OCI-LY7 (cell line): Measurements from ENCODE around the gene CRYBB1. TPM values are rescaled to one million over a fixed set of nuclear protein-coding genes. Genes with fewer than 3 reads are reported as not detected.

Source experiments
- BruUV-seq: library from RNA; stranded (reverse); fragments of 400-500 nt; replicated peaks from 2 replicates; lab custom pipeline; 2021; lab: Mats Ljungman, UMichigan
- CTCF ChIA-PET: fragments of 300-600 bp; sonication (Branson Sonifier 250); formaldehyde crosslinking; loops from one replicate; lab custom pipeline; 2022; ENCODE audit warnings: antibody characterized with exemption; ENCODE audit not compliant: unreplicated experiment; lab: Charles Lee
- POLR2A ChIA-PET: fragments of 300-600 bp; sonication (Branson Sonifier 250); formaldehyde crosslinking; loops from one replicate; lab custom pipeline; 2022; ENCODE audit warnings: antibody characterized with exemption; lab: Charles Lee
- DNase-seq: peaks from one replicate; pipeline ENCODE4 v3.0.0-alpha.2; 2015; ENCODE audit warnings: low spot score
- H2AFZ ChIP-seq: fragments of 200-600 bp; sonication (generic), shearing (Covaris generic); 2 replicates; pipeline ENCODE4 v1.6.1; 2014; ENCODE audit warnings: mild to moderate bottlenecking, antibody characterized with exemption, low read length, moderate library complexity
- H3K27ac ChIP-seq: fragments of 200-600 bp; sonication (generic); 2 replicates; pipeline ENCODE4 v1.5.1; 2014; ENCODE audit warnings: mixed run types, low read depth, mild to moderate bottlenecking, moderate library complexity, low read length, inconsistent platforms; ENCODE audit not compliant: poor library complexity, severe bottlenecking
- H3K36me3 ChIP-seq: fragments of 200-600 bp; sonication (generic); 2 replicates; pipeline ENCODE4 v1.6.1; 2014; ENCODE audit warnings: mild to moderate bottlenecking, antibody characterized with exemption, low read length, moderate library complexity, mixed read lengths; ENCODE audit not compliant: insufficient read depth
- H3K4me1 ChIP-seq: fragments of 200-600 bp; sonication (generic); 2 replicates; pipeline ENCODE4 v1.5.1; 2014; ENCODE audit warnings: mild to moderate bottlenecking, low read length; ENCODE audit not compliant: insufficient read depth, poor library complexity, severe bottlenecking
- H3K4me2 ChIP-seq: fragments of 200-600 bp; sonication (generic); 2 replicates; pipeline ENCODE4 v1.6.1; 2014; ENCODE audit warnings: mild to moderate bottlenecking, low read length
- H3K4me3 ChIP-seq: fragments of 200-600 bp; sonication (generic); 2 replicates; pipeline ENCODE4 v1.5.1; 2014; ENCODE audit warnings: mild to moderate bottlenecking, low read depth, low read length; ENCODE audit not compliant: poor library complexity, severe bottlenecking
- H3K79me2 ChIP-seq: fragments of 200-600 bp; sonication (generic); 2 replicates; pipeline ENCODE4 v1.6.1; 2016; ENCODE audit warnings: low read depth, mild to moderate bottlenecking, low read length, moderate library complexity, mixed read lengths; ENCODE audit not compliant: insufficient read depth
- H3K9me2 ChIP-seq: fragments of 200-600 bp; sonication (generic); 2 replicates; pipeline ENCODE4 v1.6.1; 2016; ENCODE audit warnings: mild to moderate bottlenecking, low read length, mixed read lengths; ENCODE audit not compliant: insufficient read depth
- H3K9me3 ChIP-seq: fragments of 200-600 bp; sonication (generic); 2 replicates; pipeline ENCODE4 v1.6.1; 2014; ENCODE audit warnings: mild to moderate bottlenecking, mixed run types, low read length, mixed read lengths
- H4K20me1 ChIP-seq: fragments of 200-600 bp; sonication (generic); 2 replicates; pipeline ENCODE4 v1.6.1; 2014; ENCODE audit warnings: mild to moderate bottlenecking, antibody characterized with exemption, low read length, moderate library complexity, mixed read lengths; ENCODE audit not compliant: insufficient read depth
- EZH2phosphoT487 ChIP-seq: fragments of 200-600 bp; sonication (generic); IDR thresholded peaks from 2 replicates; pipeline ENCODE4 v1.6.1; 2018; ENCODE audit warnings: low read depth, borderline replicate concordance, mild to moderate bottlenecking, mixed run types, antibody characterized with exemption, low read length, moderate library complexity, mixed read lengths
- intact Hi-C: fragments of 100-400 bp; cut with micrococcal nuclease; formaldehyde crosslinking; loops from one replicate; pipeline ENCODE4 v1.10.0; 2022; ENCODE audit not compliant: unreplicated experiment
- total RNA-seq, 2 experiments: library from RNA; depleted of rRNA in 1 of 2; stranded (reverse); fragments of >200 nt in 1 of 2; shearing (Covaris generic) in 1 of 2; gene quantifications; 2 replicates each; pipeline ENCODE4 v1.2.3, GENCODE V29; 2014 to 2022
- TF ChIP-seq, protein P1 (sequence below): fragments of 200-600 bp; sonication (generic); conservative IDR thresholded peaks from 2 replicates; pipeline ENCODE4 v1.5.1; 2014; ENCODE audit warnings: mild to moderate bottlenecking, antibody characterized with exemption, low read length, moderate library complexity, mixed read lengths

Gene CRYBB1
- total RNA-seq, 2 experiments from 2014 or later, result 0.35 TPM; not detected in 1

DNA sequence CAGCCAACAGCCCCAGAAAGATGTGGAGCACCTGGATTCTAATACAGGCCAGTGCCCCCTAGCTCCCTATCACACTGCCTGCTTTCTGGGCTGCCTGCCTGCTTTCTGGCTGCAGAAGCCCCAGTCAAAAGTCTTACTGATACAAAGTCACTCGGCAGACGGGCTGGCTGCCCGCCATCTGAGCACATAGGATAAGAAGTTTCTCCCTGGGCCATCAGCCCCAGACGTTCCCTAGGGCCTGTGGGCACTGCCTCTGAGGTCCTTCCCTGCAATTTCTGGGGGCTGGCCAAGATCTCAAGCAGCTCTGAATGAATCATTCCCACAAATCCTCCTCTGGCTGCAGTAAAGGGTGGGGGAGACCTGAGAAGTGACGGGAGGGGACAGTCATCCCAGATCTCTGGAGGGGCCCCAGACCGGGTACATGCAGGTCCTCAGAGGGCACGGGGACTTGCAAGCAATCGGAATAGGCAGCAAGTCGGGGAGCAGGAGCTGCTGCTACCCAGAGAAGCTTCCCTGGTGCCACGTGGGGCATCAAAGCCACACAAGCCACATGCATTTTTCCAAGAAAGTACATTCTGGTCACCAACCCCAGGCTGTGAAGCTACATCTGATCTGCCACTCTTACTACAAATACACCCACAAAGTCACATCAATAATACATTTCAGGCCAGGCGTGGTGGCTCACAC lies 32.6 kb downstream of the CRYBB1 start:
- no peak for DNase-seq
- TF ChIP-seq, protein P1, sequence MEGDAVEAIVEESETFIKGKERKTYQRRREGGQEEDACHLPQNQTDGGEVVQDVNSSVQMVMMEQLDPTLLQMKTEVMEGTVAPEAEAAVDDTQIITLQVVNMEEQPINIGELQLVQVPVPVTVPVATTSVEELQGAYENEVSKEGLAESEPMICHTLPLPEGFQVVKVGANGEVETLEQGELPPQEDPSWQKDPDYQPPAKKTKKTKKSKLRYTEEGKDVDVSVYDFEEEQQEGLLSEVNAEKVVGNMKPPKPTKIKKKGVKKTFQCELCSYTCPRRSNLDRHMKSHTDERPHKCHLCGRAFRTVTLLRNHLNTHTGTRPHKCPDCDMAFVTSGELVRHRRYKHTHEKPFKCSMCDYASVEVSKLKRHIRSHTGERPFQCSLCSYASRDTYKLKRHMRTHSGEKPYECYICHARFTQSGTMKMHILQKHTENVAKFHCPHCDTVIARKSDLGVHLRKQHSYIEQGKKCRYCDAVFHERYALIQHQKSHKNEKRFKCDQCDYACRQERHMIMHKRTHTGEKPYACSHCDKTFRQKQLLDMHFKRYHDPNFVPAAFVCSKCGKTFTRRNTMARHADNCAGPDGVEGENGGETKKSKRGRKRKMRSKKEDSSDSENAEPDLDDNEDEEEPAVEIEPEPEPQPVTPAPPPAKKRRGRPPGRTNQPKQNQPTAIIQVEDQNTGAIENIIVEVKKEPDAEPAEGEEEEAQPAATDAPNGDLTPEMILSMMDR, result 0 out of 2 replicates have a peak, but pooled peaks have one; percentile 13
- no peak for TF ChIP-seq EZH2phosphoT487
- H3K36me3 ChIP-seq, result peaks cover 4% of the 10 kb centered on the region; the same call in 1 of the 2 replicates
- intact Hi-C loops, result no loop called here
- no peaks in the 10 kb centered on the region for H3K9me2 ChIP-seq
- no peaks in the 10 kb centered on the region for H4K20me1 ChIP-seq
- ChIA-PET CTCF (no interaction called here), POLR2A (no interaction called here)
- H3K4me2 ChIP-seq, result no peak overlapping the region; the same call in 1 of the 2 replicates
- H3K4me3 ChIP-seq, result no peak overlapping the region
- peaks cover 5% of the 10 kb centered on the region; the same call in 1 of the 2 replicates for H3K9me3 ChIP-seq
- peaks cover 30% of the 10 kb centered on the region for H3K4me1 ChIP-seq
- H3K27ac ChIP-seq, result no peak overlapping the region
- H3K79me2 ChIP-seq, result peaks cover 15% of the 10 kb centered on the region; the same call in 1 of the 2 replicates
- no peak overlapping the region for H2AFZ ChIP-seq
- BruUV-seq, result no TSS peak

DNA sequence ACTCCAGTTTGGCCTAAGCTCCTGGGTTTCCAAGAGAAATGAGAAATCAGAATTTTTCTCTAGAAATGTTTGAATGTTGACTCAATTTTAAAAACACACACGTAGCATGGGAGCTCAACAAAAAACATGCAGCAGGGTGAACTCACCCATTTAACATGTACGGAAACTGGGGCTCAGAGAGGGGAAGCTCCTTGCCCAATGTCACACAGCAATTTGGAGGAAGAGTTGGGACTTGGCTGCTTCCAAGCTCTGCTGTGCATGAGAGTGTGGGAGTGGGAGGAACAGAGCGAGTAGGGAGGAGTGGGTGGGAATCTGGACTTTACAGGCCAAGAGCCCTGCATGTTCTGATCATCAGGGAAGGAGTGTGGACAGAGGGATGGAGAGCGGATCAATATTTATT lies 33.8 kb downstream of the CRYBB1 start:
- peaks cover 4% of the 10 kb centered on the region; the same call in 1 of the 2 replicates for H3K36me3 ChIP-seq
- POLR2A ChIA-PET, result interaction anchor here (0.7 to 1.2 kb wide), 2 partner anchors 8 to 36 kb away, joined by 3 to 6 read pairs; no protein-coding TSS in a partner anchor
- H3K4me3 ChIP-seq, result no peak overlapping the region
- no peak overlapping the region for H3K4me2 ChIP-seq
- no TSS peak for BruUV-seq
- CTCF ChIA-PET, result interaction anchor here (0.6 kb wide), 1 partner anchor 44 kb away, joined by 3 read pairs; no protein-coding TSS in a partner anchor
- peaks cover 5% of the 10 kb centered on the region; the same call in 1 of the 2 replicates for H3K9me3 ChIP-seq
- H2AFZ ChIP-seq, result no peak overlapping the region
- no peak overlapping the region for H3K27ac ChIP-seq
- intact Hi-C loops, result no loop called here
- H3K4me1 ChIP-seq, result peaks cover 38% of the 10 kb centered on the region
- no peaks in the 10 kb centered on the region for H3K9me2 ChIP-seq
- no peak for DNase-seq
- peaks cover 15% of the 10 kb centered on the region; the same call in 1 of the 2 replicates for H3K79me2 ChIP-seq
- TF ChIP-seq, protein P1, result no peak
- TF ChIP-seq EZH2phosphoT487, result no peak
- no peaks in the 10 kb centered on the region for H4K20me1 ChIP-seq
